ACC112 (cell line): ENCODE measurements around the gene OR11A1.

Experiments used
- H2AFZ ChIP-seq: fragments of 200-600 bp; sonication (generic); one replicate; pipeline ENCODE4 v1.6.0; 2017; ENCODE audit warnings: antibody characterized with exemption, low read length; ENCODE audit not compliant: unreplicated experiment
- H3K27ac ChIP-seq: fragments of 200-600 bp; sonication (generic); 2 replicates; pipeline ENCODE4 v1.5.1; 2014; ENCODE audit warnings: low read depth, mild to moderate bottlenecking, antibody characterized with exemption, low read length, moderate library complexity
- H3K27me3 ChIP-seq: fragments of 200-600 bp; sonication (generic); 2 replicates; pipeline ENCODE4 v1.6.1; 2014; ENCODE audit warnings: mild to moderate bottlenecking, antibody characterized with exemption, low read length, moderate library complexity, mixed read lengths; ENCODE audit not compliant: insufficient read depth
- H3K36me3 ChIP-seq: fragments of 200-600 bp; sonication (generic); 2 replicates; pipeline ENCODE4 v1.6.1; 2016; ENCODE audit warnings: mild to moderate bottlenecking, antibody characterized with exemption, low read length, moderate library complexity, mixed read lengths; ENCODE audit not compliant: insufficient read depth
- H3K4me1 ChIP-seq: fragments of 200-600 bp; sonication (generic); one replicate; pipeline ENCODE4 v1.6.1; 2016; ENCODE audit warnings: low read length, mixed read lengths; ENCODE audit not compliant: insufficient read depth, unreplicated experiment, control insufficient read depth
- H3K4me3 ChIP-seq: fragments of 200-600 bp; sonication (generic); 2 replicates; pipeline ENCODE4 v1.5.1; 2014; ENCODE audit warnings: mild to moderate bottlenecking, low read depth, low read length
- H3K79me2 ChIP-seq: fragments of 200-600 bp; sonication (generic); one replicate; pipeline ENCODE4 v1.6.0; 2016; ENCODE audit warnings: low read length; ENCODE audit not compliant: control insufficient read depth, unreplicated experiment, insufficient read depth

The OR11A1 gene

GRCh38 chr6:29494131-29494530 lies 37.3 kb upstream of the OR11A1 start:
- Histone ChIP-seq H3K36me3 (no peaks in the 10 kb centered on the region), H2AFZ (no peak overlapping the region), H3K4me1 (no peaks in the 10 kb centered on the region)

GRCh38 chr6:29493261-29493660 lies 36.4 kb upstream of the OR11A1 start:
- no peak overlapping the region for H3K4me3 ChIP-seq
- no peaks in the 10 kb centered on the region for H3K27me3 ChIP-seq
- H3K27ac ChIP-seq, result no peak overlapping the region
- H3K4me1 ChIP-seq, result no peaks in the 10 kb centered on the region
- no peaks in the 10 kb centered on the region for H3K79me2 ChIP-seq
- H3K36me3 ChIP-seq, result no peaks in the 10 kb centered on the region
- no peak overlapping the region for H2AFZ ChIP-seq

More at GRCh38 chr6:29494131-29494530, 37.3 kb upstream of the OR11A1 start:
- Histone ChIP-seq H3K27me3 (no peaks in the 10 kb centered on the region), H3K27ac (no peak overlapping the region), H3K4me3 (no peak overlapping the region), H3K79me2 (no peaks in the 10 kb centered on the region)

- H3K27me3 ChIP-seq, result no peaks in the 10 kb centered on the region
- H2AFZ ChIP-seq, result no peak overlapping the region
- H3K27ac ChIP-seq, result no peak overlapping the region
- no peaks in the 10 kb centered on the region for H3K36me3 ChIP-seq
- no peaks in the 10 kb centered on the region for H3K79me2 ChIP-seq
- H3K4me3 ChIP-seq, result no peak overlapping the region
- no peaks in the 10 kb centered on the region for H3K4me1 ChIP-seq
These were observed 34.7 kb upstream of the OR11A1 start for GRCh38 chr6:29491574-29491973.

- Histone ChIP-seq H3K27ac (no peak overlapping the region), H3K79me2 (no peaks in the 10 kb centered on the region), H3K36me3 (no peaks in the 10 kb centered on the region), H3K4me1 (no peaks in the 10 kb centered on the region), H3K27me3 (no peaks in the 10 kb centered on the region), H2AFZ (no peak overlapping the region), H3K4me3 (no peak overlapping the region)
These were observed 33.7 kb upstream of the OR11A1 start for GRCh38 chr6:29490552-29490951.

GRCh38 chr6:29490055-29490454 lies 33.2 kb upstream of the OR11A1 start:
- Histone ChIP-seq H3K4me1 (no peaks in the 10 kb centered on the region), H3K27ac (no peak overlapping the region), H3K4me3 (no peak overlapping the region), H3K36me3 (no peaks in the 10 kb centered on the region), H3K79me2 (no peaks in the 10 kb centered on the region), H2AFZ (no peak overlapping the region), H3K27me3 (no peaks in the 10 kb centered on the region)

GRCh38 chr6:29489286-29489685 lies 32.4 kb upstream of the OR11A1 start:
- no peaks in the 10 kb centered on the region for H3K4me1 ChIP-seq
- H3K79me2 ChIP-seq, result no peaks in the 10 kb centered on the region

GRCh38 chr6:29488874-29489273 lies 32.0 kb upstream of the OR11A1 start:
- Histone ChIP-seq H3K4me1 (no peaks in the 10 kb centered on the region), H3K79me2 (no peaks in the 10 kb centered on the region), H3K27me3 (no peaks in the 10 kb centered on the region), H3K36me3 (no peaks in the 10 kb centered on the region), H2AFZ (no peak overlapping the region), H3K4me3 (no peak overlapping the region), H3K27ac (no peak overlapping the region)

More at GRCh38 chr6:29489286-29489685, 32.4 kb upstream of the OR11A1 start:
- Histone ChIP-seq H3K4me3 (no peak overlapping the region), H3K36me3 (no peaks in the 10 kb centered on the region), H3K27me3 (no peaks in the 10 kb centered on the region), H2AFZ (no peak overlapping the region), H3K27ac (no peak overlapping the region)

GRCh38 chr6:29487660-29488059 lies 30.8 kb upstream of the OR11A1 start, which contains the start of gene MAS1L:
Gene MAS1L, minus strand, starts transcription at chr6:29487956. Its CDS starts 54 bp downstream, at chr6:29487902.
- H3K4me1 ChIP-seq, result no peaks in the 10 kb centered on the region
- no peak within 1 kb of the TSS for H2AFZ ChIP-seq
- no peak within 1 kb of the TSS for H3K27ac ChIP-seq
- H3K27me3 ChIP-seq, result no peaks in the 10 kb centered on the region
- no peaks in the 10 kb centered on the region for H3K36me3 ChIP-seq
- H3K4me3 ChIP-seq, result no peak within 1 kb of the TSS
- H3K79me2 ChIP-seq, result no peaks in the 10 kb centered on the region

- Histone ChIP-seq H3K4me3 (no peak overlapping the region), H3K27ac (no peak overlapping the region), H3K27me3 (no peaks in the 10 kb centered on the region), H3K36me3 (no peaks in the 10 kb centered on the region), H3K4me1 (no peaks in the 10 kb centered on the region), H3K79me2 (no peaks in the 10 kb centered on the region), H2AFZ (no peak overlapping the region)
These were observed 30.3 kb upstream of the OR11A1 start for GRCh38 chr6:29487131-29487530.

GRCh38 chr6:29486577-29486976 lies 29.7 kb upstream of the OR11A1 start:
- H3K27me3 ChIP-seq, result no peaks in the 10 kb centered on the region
- H3K36me3 ChIP-seq, result no peaks in the 10 kb centered on the region
- no peak overlapping the region for H3K27ac ChIP-seq
- H3K4me1 ChIP-seq, result no peaks in the 10 kb centered on the region
- H2AFZ ChIP-seq, result no peak overlapping the region
- no peak overlapping the region for H3K4me3 ChIP-seq
- H3K79me2 ChIP-seq, result no peaks in the 10 kb centered on the region

GRCh38 chr6:29483735-29484134 lies 26.9 kb upstream of the OR11A1 start:
- Histone ChIP-seq H3K4me1 (no peaks in the 10 kb centered on the region), H3K4me3 (no peak overlapping the region), H3K79me2 (no peaks in the 10 kb centered on the region), H3K36me3 (no peaks in the 10 kb centered on the region), H3K27me3 (no peaks in the 10 kb centered on the region), H3K27ac (no peak overlapping the region), H2AFZ (no peak overlapping the region)
